NCI-H2196 treated with DMSO at 0.1 percent for 48 hours (cell line): ENCODE results near the gene SCCPDH.
"Not testable (repeated sequence)": the region's sequence is repeated elsewhere in the genome, so short reads cannot be mapped to it uniquely, and the experiment has no call there.

ENCODE experiments used
- DNase-seq: peaks from one replicate; lab custom pipeline; 2025; ENCODE audit not compliant: unreplicated experiment; lab: John Stamatoyannopoulos, UW

SCCPDH gene

DNA sequence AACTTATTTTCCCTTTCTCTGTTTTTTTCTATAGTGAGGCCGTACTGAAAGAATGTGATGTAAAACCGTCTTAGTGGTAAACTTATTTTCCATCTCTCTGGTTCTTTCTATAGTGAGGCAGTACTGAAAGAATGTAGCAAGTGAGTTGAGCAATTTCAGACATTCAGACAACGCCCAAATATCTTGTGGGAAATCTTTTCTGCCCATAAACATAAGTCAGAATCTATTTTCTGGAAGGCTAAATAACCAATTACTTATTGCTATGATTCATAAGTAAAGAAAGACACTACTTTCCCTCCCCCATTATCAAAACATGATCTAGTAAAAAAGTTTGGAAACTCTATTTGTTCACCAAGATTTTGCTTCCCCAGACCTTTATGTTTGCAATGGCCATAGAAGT, 18.8 kb upstream of the SCCPDH start:
- no peak for DNase-seq

DNA sequence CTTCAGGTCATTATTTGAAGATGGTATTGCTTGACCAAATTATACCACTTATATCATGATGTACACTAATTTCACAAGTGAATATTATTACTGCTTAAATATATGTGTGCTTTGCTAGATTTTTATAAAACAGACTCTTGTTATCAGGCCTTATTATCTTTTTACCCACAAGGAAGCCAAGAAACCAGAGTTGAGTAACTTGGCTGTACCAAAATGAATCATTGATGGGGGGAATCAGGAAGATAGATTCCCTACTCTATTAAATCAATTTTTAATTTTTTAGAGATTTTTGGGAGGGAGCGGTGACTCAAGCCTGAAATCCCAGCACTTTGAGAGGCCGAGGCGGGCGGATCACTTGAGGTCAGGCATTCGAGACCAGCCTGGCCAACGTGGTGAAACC, 16.0 kb upstream of the SCCPDH start:
- no peak for DNase-seq

DNA sequence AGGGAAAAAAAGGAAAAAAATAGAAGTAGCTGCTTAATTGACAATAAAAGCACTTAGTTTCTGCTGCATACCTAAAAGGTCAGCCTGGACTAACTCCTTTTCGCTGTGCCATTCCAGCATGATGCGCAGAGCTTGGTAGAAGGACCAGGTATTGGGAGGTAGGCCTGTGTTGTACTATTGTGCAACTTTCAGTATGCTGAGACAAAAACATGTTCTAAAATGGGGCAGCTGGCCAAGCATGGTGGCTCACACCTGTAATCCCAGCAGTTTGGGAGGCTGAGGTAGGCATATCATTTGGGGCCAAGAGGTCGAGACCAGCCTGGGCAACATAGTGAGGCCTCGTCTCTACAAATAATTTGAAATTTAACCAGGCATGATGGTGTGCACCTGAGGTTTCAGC, 15.0 kb upstream of the SCCPDH start:
- no peak for DNase-seq

DNA sequence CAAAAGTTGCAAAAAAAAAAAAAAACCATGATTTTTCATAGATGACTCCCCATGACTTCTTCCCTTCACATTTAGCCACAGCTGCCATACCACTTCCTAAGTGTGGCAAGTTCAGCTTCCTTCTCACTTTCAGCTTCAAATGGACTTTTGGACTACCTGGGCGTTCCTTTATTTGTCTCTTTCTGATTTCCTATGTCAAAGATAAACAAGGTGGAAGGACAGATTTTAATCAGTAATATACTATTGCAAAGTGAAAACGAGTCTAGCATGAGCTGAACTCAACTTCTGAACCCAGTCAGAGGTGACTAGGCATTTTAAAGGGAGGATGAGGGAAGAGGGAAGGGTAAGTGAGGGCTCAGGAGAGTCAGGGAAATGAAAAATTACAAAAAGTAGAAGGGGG, 14.4 kb upstream of the SCCPDH start:
- no peak for DNase-seq

DNA sequence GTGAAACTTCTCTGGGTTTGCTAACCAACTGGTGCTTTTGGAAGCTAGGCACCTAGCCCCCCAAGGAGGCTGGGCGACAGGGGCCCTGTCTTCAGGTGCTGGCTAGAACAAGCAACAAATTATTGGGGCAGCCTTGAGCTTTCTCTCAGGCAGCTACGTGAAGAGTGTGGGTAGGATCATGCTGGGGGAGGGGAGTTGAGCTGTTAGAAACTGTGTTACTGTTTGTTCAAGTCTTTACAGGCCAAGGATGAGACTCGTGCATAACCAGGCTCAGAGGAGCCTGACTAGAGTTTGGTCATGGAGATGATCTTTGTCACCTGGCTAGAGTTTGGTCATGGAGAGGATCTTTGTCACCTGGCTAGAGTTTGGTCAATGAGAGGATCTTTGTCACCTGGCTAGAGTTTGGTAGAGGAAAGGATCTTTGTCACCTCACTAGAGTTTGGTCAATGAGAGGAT, 12.6 kb upstream of the SCCPDH start:
- DNase-seq = no peak

DNA sequence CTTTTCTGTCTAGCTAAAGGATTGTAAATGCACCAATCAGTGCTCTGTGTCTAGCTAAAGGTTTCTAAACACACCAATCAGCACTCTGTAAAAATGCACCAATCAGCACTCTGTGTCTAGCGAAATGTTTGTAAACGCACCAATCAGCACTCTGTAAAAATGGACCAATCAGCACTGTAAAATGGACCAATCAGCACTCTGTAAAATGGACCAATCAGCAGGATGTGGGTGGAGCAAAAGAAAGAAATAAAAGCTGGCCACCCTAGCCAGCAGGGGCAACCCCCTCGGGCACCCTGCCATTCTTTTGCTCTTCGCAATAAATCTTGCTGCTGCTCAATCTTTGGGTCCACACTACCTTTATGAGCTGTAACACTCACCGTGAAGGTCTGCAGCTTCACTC, 11.8 kb upstream of the SCCPDH start:
- DNase-seq = not testable (repeated sequence)

DNA sequence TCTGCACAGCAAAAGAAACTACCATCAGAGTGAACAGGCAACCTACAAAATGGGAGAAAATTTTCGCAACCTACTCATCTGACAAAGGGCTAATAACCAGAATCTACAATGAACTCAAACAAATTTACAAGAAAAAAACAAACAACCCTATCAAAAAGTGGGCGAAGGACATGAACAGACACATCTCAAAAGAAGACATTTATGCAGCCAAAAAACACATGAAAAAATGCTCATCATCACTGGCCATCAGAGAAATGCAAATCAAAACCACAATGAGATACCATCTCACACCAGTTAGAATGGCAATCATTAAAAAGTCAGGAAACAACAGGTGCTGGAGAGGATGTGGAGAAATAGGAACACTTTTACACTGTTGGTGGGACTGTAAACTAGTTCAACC, 4.8 kb upstream of the SCCPDH start:
- not testable (repeated sequence) for DNase-seq

DNA sequence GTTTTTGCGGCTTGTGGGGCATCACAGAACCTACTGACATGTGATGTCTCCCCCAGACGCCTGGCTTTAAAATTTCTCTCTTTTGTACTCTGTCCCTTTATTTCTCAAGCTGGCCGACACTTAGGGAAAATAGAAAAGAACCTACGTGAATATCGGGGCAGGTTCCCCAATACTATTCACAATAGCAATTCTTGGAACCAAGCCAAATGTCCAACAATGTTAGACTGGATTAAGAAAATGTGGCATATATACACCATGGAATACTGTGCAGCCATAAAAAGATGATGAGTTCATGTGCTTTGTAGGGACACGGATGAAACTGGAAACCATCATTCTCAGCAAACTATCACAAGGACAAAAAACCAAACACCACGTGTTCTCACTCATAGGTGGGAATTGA, 3.4 kb upstream of the SCCPDH start:
- DNase-seq = not testable (repeated sequence)

DNA sequence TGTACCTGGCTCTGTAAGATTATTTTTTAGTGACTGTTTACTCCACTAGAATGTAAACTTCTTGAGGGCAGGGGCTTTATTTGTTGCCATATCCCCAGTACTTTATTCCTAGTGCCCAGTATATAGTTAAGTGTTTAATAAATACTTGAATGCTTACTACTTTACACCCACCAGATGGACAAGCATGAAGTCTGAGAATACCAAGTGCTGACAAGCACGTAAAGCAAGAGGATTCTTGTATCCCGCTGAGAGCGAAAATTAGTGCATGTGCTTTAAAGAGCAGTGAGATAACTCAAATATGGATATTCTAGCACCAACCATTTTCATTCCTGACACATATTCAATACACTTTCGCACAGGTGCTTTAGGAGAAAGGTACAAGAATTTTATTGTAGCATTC, 1.5 kb upstream of the SCCPDH start:
- DNase-seq = no peak

DNA sequence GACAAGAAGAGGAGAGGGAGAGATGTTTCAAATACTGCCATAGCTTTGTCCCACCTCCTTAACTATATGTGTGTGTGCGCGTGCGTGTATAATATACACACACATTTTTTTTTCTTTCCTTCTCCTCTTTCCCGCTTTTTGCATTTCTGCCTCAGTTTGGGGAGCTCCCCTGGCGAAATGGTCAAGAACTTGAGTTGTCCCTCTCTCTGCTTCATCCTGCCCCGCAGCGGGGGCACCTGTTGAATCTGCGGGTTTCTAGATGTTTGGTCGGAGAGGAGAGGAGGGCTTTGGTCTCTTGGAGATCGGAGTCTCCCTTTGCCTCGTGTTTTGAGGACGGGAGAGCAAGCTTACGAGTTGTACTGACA, 504 bp downstream of the SCCPDH start:
- no peak for DNase-seq

DNA sequence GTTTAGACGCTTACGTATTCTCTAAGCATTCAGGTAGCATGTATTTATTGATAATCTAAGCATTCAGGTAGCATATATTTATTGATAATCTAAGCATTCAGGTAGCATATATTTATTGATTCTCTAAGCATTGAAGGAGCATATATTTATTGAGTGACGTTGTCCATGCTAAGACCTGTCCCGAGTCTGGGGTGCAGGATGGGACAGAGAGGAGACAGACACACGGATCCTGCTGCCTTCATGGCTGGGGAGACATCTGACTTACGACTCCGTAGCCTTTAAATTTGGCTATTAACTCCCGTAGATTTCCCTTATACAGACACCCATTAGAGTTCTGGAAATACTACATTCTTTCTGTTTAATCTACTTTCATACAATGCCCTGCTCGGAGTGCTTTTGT, 982 bp downstream of the SCCPDH start:
- DNase-seq = no peak

DNA sequence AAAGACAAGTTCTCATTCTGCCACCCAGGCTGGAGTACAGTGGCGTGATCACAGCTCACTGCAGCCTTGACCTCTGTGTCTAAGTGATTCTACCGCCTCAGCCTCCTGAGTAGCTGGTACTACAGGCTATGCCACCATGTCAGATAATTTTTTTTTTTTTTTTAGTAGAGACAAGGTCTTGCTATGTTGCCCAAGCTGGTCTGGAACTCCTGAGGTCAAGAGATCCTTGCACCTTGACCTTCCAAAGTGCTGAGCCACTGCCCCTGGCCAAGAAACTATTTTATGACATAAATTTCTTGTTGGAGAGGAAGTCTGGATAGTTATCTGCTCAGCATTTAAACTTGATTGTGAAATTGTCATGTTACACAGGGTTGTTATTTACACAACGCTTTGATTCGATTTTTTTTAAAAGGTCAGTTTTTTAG, 2.1 kb downstream of the SCCPDH start:
- no peak for DNase-seq

DNA sequence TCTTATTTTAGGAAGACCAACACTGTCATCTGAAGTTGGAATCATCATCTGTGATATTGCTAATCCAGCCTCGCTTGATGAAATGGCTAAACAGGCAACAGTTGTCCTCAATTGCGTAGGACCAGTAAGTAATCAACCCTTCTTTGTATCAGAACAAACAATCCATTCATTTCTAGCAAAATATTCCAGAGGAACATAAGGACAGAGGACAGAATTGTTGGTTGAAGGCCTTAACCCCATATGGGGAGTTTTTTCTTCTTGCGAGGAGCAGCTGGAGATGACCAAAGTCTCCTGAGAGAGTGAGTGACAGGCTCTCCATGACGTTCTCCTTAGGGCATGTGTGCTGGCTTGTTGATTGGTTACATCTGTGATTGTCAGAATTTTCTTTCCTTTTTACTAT, 2.7 kb downstream of the SCCPDH start:
- DNase-seq = no peak

DNA sequence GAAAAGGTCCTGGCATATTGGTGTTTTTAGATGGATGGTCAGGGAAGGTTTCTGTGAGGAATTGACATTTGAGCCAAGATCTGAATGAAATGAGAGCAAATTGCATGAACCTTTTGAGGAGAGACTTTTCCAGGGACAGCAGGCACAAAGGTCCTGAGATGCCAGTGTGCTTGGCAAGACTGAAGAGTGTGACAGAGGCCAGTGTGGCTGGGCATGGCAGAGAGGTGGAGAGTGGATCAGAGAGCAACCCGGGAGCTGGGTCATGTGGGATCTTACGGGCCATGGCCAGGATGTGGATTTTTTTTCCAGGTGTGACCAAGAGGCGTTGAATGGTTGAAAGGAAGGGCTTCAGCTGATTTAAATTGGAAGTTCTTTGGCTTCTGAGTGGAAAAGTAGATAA, 3.4 kb downstream of the SCCPDH start:
- no peak for DNase-seq

DNA sequence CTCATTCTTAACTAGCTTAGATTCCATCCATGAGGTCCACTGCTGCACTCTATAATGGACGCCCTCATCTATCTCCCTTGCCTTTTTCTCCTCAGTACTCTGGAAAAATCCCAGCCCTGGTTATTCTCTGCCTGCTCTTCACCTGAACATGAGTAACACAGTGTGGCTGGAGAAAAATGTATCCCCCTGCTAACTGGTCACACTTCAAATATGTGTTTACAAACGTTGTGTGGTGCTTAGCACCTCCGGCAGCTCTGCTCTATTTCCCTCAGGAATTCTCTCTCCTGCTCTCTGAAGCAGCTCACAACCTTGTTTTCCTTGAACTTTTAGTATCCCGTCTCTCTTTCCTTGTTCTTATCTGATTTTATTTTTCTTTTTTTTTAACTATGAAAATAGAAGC, 4.1 kb downstream of the SCCPDH start:
- DNase-seq = no peak

DNA sequence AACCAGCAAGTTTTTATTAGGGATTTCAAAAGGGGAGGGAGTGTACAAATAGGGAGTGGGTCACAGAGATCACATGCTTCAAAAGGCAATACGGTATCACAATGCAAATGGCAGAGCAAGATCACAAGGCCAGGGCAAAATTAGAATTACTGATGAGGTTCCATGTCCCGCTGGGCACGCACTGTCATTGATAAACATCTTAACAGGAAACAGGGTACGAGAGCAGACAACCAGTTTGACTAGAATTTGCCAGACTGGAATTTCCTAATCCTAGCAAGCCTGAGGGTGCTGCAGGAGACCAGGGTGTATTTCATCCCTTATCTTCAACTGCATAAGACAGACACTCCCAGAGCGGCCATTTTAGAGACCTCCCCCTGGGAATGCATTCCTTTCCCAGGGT, 4.8 kb downstream of the SCCPDH start:
- not testable (repeated sequence) for DNase-seq

DNA sequence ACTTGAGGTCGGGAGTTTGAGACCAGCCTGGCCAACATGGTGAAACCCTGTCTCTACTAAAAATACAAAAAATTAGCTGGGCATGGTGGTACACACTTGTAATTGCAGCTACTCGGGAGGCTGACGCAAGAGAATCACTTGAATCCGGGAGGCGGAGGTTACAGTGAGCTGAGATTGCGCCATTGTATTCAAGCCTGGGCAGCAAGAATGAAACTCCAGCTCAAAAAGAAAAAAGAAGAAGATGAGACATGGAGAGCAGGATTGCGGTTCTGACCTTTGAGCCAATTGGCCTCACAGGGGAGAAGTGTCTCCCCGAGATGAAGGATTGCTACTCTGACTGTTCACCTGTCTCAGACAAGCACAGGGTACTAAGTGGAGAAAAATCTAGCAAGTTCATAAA, 6.6 kb downstream of the SCCPDH start:
- no peak for DNase-seq

DNA sequence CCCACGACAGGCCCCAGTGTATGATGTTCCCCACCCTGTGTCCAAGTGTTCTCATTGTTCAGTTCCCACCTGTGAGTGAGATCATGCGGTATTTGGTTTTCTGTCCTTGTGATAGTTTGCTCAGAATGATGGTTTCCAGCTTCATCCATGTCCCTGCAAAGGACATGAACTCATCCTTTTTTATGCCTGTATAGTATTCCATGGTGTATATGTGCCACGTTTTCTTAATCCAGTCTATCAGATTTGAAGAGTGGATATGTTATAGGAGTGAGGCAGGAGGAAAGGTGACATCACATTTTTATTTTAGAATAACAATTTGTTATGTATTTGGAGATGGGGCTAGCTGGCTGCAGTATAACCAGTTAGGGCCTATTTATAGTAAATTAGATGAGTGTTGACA, 7.7 kb downstream of the SCCPDH start:
- DNase-seq = not testable (repeated sequence)

DNA sequence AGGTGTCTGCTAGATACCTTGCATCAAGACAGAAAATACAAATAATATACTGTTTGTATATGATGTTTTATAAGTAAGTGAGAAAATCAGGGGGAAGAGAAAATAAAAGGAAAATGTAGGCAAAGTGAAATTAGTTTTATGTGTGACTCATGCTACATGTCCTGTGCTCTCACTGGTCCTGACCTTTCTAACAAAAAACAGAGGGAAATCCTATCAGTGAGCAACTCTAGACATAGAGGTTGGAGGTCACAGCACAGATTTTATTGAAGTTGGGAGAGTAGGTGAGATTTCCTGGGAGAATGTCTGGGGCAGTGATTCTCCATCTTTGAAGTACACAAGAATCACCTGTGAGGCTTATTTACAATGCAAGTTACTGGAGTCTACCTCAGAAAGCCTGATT, 9.5 kb downstream of the SCCPDH start:
- no peak for DNase-seq

DNA sequence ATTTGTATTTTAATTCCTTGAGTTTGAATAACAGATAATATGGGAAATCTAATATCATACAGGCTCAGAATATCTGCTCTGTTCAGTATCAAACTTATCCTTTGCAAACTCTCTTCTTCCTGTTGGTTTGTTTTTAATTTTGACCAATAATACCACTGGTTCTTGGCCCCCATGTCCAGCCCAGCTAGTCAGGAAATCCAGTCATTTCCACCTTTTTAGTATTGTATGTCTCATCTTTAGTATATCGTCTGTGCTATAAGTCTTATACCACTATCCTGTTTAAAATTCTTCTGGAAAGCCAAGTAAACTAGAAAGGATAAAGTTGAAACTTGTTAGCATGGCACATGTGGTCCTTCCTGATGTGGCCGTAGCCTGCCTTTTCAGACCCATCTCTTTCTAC, 10.7 kb downstream of the SCCPDH start:
- DNase-seq = no peak

DNA sequence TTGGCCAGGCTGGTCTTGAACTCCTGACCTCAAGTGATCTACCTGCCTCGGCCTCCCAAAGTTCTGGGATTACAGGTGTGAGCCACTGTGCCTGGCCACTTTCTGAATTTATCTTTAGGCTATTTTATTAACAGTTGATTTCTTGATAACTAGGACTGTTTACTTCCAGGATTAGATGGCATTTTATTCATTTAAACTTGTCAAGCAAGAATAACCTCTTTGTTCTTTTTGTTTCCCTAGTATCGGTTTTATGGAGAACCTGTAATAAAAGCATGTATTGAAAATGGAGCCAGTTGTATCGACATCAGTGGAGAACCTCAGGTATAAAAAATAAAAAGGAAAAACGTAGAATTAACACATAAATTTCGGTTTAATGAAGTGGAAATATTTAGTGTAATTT, 11.5 kb downstream of the SCCPDH start:
- DNase-seq = no peak

DNA sequence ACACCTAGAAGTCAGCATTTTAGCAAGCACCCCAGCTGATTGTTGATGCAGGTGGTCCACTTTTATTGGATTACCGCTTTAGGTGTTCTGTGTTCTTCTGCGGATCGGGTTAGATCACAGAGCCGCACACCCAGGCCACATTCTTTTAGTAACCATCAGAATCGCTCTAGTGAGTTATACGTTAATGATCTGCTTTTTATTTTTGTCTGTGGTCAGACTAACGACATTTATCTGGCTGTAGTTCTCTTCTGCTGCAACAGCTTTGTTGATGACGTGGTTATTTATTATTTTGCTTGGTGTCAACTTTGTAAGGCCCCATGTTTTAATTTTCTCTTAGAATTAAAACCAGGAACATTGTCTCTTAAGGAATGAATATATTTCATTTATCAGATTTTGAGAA, 18.2 kb downstream of the SCCPDH start:
- no peak for DNase-seq

DNA sequence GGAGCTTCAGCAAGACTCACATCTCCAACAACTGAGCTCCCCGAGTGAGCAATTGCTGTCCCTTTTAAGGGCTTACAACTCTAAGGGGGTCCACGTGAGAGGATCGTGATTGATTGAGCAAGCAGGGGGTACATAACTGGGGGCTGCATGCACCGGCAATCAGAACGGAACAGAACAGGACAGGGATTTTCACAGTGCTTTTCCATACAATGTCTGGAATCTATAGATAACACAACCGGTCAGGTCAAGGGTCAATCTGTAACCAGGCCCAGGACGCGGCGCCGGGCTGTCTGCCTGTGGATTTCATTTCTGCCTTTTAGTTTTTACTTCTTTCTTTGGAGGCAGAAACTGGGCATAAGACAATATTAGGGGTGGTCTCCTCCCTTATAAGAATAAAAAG, 21.9 kb downstream of the SCCPDH start:
- not testable (repeated sequence) for DNase-seq

DNA sequence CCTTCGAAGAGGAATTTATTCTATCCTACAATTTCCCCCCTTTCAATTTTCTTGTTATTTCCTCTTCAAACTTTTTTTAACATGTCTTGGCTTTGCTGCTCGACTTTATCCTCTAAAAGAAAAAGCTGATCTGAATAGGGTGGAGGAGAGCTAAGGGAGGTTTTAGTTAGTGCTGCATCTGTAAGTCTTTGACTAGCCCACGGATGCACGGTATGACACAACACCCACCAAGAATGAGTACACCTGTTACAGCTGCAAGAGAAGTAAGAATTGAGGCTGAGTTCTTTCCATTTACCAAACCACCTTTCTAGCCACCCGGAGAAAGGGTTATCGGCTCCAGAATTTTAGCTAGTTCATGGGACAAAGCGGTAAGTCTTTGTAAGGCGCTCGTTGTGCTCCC, 23.8 kb downstream of the SCCPDH start:
- DNase-seq = no peak
